Measurements from ENCODE around the gene MEGF8.

GRCh38 chr19:42313840-42314755 lies 11.3 kb upstream of the MEGF8 start:
- TF ChIP-seq CTCF (IDR thresholded peaks at IDR 0.05) (no peak), POLR2A (IDR thresholded peaks at IDR 0.05) (no peak)
